ENCODE results near the gene ACTR10.

DNA sequence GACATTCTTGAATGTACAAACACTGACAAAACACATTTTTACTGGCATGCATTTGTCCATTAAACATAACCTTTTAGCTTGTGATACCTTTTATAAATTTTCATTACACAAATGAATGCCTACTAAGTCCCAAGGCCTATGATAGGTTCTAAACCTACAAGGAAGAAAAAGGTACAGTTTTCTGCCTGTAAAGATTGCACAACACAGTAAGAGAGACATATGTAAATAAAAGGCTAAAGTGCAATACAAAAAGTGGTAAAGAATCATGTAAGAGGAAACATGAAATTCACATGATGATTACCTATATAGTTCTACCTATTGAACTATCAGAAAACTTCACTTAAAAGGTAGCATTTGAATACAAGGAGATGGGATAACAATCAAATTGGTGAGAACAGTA is 83.8 kb downstream of the ACTR10 start:
- TF ChIP-seq EZH2 (IDR thresholded peaks at IDR 0.05): no peak
- TF ChIP-seq, protein P1, sequence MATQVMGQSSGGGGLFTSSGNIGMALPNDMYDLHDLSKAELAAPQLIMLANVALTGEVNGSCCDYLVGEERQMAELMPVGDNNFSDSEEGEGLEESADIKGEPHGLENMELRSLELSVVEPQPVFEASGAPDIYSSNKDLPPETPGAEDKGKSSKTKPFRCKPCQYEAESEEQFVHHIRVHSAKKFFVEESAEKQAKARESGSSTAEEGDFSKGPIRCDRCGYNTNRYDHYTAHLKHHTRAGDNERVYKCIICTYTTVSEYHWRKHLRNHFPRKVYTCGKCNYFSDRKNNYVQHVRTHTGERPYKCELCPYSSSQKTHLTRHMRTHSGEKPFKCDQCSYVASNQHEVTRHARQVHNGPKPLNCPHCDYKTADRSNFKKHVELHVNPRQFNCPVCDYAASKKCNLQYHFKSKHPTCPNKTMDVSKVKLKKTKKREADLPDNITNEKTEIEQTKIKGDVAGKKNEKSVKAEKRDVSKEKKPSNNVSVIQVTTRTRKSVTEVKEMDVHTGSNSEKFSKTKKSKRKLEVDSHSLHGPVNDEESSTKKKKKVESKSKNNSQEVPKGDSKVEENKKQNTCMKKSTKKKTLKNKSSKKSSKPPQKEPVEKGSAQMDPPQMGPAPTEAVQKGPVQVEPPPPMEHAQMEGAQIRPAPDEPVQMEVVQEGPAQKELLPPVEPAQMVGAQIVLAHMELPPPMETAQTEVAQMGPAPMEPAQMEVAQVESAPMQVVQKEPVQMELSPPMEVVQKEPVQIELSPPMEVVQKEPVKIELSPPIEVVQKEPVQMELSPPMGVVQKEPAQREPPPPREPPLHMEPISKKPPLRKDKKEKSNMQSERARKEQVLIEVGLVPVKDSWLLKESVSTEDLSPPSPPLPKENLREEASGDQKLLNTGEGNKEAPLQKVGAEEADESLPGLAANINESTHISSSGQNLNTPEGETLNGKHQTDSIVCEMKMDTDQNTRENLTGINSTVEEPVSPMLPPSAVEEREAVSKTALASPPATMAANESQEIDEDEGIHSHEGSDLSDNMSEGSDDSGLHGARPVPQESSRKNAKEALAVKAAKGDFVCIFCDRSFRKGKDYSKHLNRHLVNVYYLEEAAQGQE (IDR thresholded peaks at IDR 0.05; ENCODE audit: low read depth): no peak
- TF ChIP-seq, protein P2, sequence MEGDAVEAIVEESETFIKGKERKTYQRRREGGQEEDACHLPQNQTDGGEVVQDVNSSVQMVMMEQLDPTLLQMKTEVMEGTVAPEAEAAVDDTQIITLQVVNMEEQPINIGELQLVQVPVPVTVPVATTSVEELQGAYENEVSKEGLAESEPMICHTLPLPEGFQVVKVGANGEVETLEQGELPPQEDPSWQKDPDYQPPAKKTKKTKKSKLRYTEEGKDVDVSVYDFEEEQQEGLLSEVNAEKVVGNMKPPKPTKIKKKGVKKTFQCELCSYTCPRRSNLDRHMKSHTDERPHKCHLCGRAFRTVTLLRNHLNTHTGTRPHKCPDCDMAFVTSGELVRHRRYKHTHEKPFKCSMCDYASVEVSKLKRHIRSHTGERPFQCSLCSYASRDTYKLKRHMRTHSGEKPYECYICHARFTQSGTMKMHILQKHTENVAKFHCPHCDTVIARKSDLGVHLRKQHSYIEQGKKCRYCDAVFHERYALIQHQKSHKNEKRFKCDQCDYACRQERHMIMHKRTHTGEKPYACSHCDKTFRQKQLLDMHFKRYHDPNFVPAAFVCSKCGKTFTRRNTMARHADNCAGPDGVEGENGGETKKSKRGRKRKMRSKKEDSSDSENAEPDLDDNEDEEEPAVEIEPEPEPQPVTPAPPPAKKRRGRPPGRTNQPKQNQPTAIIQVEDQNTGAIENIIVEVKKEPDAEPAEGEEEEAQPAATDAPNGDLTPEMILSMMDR (IDR thresholded peaks at IDR 0.05 in 2 of 3, conservative IDR thresholded peaks at IDR 0.05 in 1 of 3; ENCODE audit: borderline replicate concordance in 1 of 3, insufficient read depth in 1 of 3, low read depth in 2 of 3, low read length in 2 of 3): no peak
